Transverse colon (tissue), 4 donors: Measurements from ENCODE around the gene CD22.

Experiments used
- EP300 ChIP-seq: sonication (generic); formaldehyde crosslinking; IDR thresholded peaks from one replicate; pipeline ENCODE4 v1.6.1; 2017; ENCODE audit warnings: antibody characterized with exemption, low read depth
- POLR2A ChIP-seq: fragments of 450-650 bp; IDR thresholded peaks from one replicate; pipeline ENCODE4 v1.6.1; 2016; ENCODE audit warnings: antibody characterized with exemption, mild to moderate bottlenecking, moderate library complexity
- POLR2AphosphoS5 ChIP-seq, 3 donors: sonication (generic); formaldehyde crosslinking; IDR thresholded peaks; one replicate each; pipeline ENCODE4 v1.6.1; 2016; ENCODE audit warnings: antibody characterized with exemption in 3 of 3
- TF ChIP-seq, protein P1 (sequence below), 5 experiments: fragments of 200-600 bp in 3 of 5; fragments of 450-650 bp in 2 of 5; sonication (generic) in 3 of 5; IDR thresholded peaks; 1 replicate in 2 of 5; 2 replicates in 3 of 5; pipeline ENCODE4 v1.5.1; 2016 to 2017; ENCODE audit warnings: antibody characterized with exemption in 5 of 5, inconsistent platforms in 3 of 5, mild to moderate bottlenecking in 2 of 5, moderate library complexity in 1 of 5

DNA sequence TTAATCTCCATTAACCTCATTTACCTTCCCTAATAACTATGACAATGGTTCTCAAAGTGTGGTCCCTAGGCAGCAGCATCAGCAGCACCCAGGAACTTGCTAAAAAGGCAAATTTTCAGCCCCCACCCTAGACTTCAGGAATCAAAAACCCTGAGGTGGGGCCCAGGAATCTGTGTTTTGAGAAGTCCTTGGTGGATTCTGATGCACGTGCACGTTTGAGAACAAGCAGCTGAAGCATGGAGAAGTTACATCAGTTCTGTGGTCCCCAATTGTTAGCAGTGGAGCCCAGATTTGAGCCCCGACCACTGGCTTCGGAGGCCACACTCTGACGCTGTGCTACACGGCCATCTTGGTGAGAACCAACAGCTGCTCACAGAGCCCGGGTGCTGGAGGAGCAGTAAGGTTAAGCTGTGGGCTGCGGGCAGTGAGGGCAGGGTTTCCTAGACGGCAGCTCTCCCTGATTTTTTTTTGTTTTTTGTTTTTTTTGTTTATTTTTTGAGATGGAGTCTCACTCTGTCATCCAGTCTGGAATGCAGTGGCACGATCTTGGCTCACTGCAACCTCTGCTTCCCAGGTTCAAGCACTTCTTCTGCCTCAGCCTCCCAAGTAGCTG lies 14.0 kb upstream of the CD22 start:
- no peak for TF ChIP-seq POLR2A
- TF ChIP-seq POLR2AphosphoS5 (IDR thresholded peaks at IDR 0.05), result no peak
- TF ChIP-seq, protein P1, sequence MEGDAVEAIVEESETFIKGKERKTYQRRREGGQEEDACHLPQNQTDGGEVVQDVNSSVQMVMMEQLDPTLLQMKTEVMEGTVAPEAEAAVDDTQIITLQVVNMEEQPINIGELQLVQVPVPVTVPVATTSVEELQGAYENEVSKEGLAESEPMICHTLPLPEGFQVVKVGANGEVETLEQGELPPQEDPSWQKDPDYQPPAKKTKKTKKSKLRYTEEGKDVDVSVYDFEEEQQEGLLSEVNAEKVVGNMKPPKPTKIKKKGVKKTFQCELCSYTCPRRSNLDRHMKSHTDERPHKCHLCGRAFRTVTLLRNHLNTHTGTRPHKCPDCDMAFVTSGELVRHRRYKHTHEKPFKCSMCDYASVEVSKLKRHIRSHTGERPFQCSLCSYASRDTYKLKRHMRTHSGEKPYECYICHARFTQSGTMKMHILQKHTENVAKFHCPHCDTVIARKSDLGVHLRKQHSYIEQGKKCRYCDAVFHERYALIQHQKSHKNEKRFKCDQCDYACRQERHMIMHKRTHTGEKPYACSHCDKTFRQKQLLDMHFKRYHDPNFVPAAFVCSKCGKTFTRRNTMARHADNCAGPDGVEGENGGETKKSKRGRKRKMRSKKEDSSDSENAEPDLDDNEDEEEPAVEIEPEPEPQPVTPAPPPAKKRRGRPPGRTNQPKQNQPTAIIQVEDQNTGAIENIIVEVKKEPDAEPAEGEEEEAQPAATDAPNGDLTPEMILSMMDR (IDR thresholded peaks at IDR 0.05), result no peak
- TF ChIP-seq EP300, result no peak
